ENCODE data around the gene LRRC7. TPM values are rescaled to one million over a fixed set of nuclear protein-coding genes. Genes with fewer than 3 reads are reported as not detected.

Gene LRRC7
- polyA plus RNA-seq, 1 donor from 2014 or later, result 141 TPM

DNA sequence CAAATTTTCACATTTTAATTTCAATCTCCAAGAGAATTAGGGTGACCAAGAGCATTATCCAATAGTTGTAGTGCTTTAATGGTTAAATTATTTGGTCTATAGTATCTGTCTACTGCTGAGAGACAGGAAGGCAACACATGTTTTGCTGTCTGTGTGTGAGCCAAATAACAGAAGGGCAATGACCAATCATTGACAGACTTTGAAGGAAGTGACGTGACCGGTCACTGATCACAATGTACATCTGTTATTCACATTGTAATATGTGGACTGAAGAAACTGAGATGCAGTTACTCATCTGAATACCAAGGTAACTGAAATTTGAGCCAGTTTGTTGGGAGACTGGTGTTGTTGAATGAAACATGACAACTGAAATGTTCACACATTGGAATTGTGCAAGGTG is 440.9 kb downstream of the LRRC7 start:
- H3K9ac ChIP-seq (ENCODE audit: low read length), result no peak overlapping the region
- H3K36me3 ChIP-seq (ENCODE audit: insufficient read depth, low read length), result peaks cover 3% of the 10 kb centered on the region
- no peaks in the 10 kb centered on the region for H3K9me2 ChIP-seq (ENCODE audit: insufficient read depth, low read length)
- no peaks in the 10 kb centered on the region for H3K27me3 ChIP-seq (ENCODE audit: insufficient read depth, low read depth, low read length)
- no peak overlapping the region for H2AFZ ChIP-seq (ENCODE audit: low read depth, low read length)
- H3F3A ChIP-seq (ENCODE audit: insufficient read depth, low read length, poor library complexity, severe bottlenecking), result no peaks in the 10 kb centered on the region
- no peaks in the 10 kb centered on the region for H3K79me2 ChIP-seq (replicated peaks; ENCODE audit: insufficient read depth, low read length)
- H4K20me1 ChIP-seq (ENCODE audit: insufficient read depth), result no peaks in the 10 kb centered on the region
- no peak for TF ChIP-seq MXI1 (conservative IDR thresholded peaks at IDR 0.05; ENCODE audit: poor library complexity, severe bottlenecking)
- TF ChIP-seq EP300 (conservative IDR thresholded peaks at IDR 0.05; ENCODE audit: poor library complexity, severe bottlenecking), result no peak
- TF ChIP-seq, protein P1, sequence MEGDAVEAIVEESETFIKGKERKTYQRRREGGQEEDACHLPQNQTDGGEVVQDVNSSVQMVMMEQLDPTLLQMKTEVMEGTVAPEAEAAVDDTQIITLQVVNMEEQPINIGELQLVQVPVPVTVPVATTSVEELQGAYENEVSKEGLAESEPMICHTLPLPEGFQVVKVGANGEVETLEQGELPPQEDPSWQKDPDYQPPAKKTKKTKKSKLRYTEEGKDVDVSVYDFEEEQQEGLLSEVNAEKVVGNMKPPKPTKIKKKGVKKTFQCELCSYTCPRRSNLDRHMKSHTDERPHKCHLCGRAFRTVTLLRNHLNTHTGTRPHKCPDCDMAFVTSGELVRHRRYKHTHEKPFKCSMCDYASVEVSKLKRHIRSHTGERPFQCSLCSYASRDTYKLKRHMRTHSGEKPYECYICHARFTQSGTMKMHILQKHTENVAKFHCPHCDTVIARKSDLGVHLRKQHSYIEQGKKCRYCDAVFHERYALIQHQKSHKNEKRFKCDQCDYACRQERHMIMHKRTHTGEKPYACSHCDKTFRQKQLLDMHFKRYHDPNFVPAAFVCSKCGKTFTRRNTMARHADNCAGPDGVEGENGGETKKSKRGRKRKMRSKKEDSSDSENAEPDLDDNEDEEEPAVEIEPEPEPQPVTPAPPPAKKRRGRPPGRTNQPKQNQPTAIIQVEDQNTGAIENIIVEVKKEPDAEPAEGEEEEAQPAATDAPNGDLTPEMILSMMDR (IDR thresholded peaks at IDR 0.05; ENCODE audit: poor library complexity, severe bottlenecking), result no peak
- no peak for TF ChIP-seq REST (IDR thresholded peaks at IDR 0.05; ENCODE audit: borderline replicate concordance)
- TF ChIP-seq POLR2AphosphoS5 (IDR thresholded peaks at IDR 0.05), result no peak
- no peak for TF ChIP-seq EZH2 (IDR thresholded peaks at IDR 0.05; ENCODE audit: borderline replicate concordance, insufficient read depth, low read length, poor library complexity, severe bottlenecking)
- no peak for TF ChIP-seq SMC3 (conservative IDR thresholded peaks at IDR 0.05; ENCODE audit: poor library complexity)
- no peaks in the 10 kb centered on the region for H3K9me3 ChIP-seq (ENCODE audit: low read length)
- no peak overlapping the region for H3K27ac ChIP-seq (ENCODE audit: low read length)
- no peak overlapping the region for H3K4me3 ChIP-seq (ENCODE audit: low read length)
- no peak overlapping the region for H3K4me2 ChIP-seq (ENCODE audit: low read length)

- Histone ChIP-seq H3F3A (ENCODE audit: insufficient read depth, low read length, poor library complexity, severe bottlenecking) (no peaks in the 10 kb centered on the region), H4K20me1 (ENCODE audit: insufficient read depth) (no peaks in the 10 kb centered on the region), H3K9ac (ENCODE audit: low read length) (no peak overlapping the region), H3K36me3 (ENCODE audit: insufficient read depth, low read length) (peaks cover 14% of the 10 kb centered on the region), H3K4me2 (ENCODE audit: low read length) (no peak overlapping the region), H3K27ac (ENCODE audit: low read length) (no peak overlapping the region), H2AFZ (ENCODE audit: low read depth, low read length) (no peak overlapping the region), H3K27me3 (ENCODE audit: insufficient read depth, low read depth, low read length) (no peaks in the 10 kb centered on the region), H3K79me2 (replicated peaks; ENCODE audit: insufficient read depth, low read length) (no peaks in the 10 kb centered on the region), H3K9me2 (ENCODE audit: insufficient read depth, low read length) (no peaks in the 10 kb centered on the region), H3K4me3 (ENCODE audit: low read length) (no peak overlapping the region), H3K9me3 (ENCODE audit: low read length) (no peaks in the 10 kb centered on the region)
- TF ChIP-seq EZH2 (IDR thresholded peaks at IDR 0.05; ENCODE audit: borderline replicate concordance, insufficient read depth, low read length, poor library complexity, severe bottlenecking), result no peak
- TF ChIP-seq MXI1 (conservative IDR thresholded peaks at IDR 0.05; ENCODE audit: poor library complexity, severe bottlenecking), result no peak
- TF ChIP-seq, protein P1 (IDR thresholded peaks at IDR 0.05; ENCODE audit: poor library complexity, severe bottlenecking), result no peak
- no peak for TF ChIP-seq EP300 (conservative IDR thresholded peaks at IDR 0.05; ENCODE audit: poor library complexity, severe bottlenecking)
- TF ChIP-seq RAD21 (conservative IDR thresholded peaks at IDR 0.05), result no peak
- TF ChIP-seq SMC3 (conservative IDR thresholded peaks at IDR 0.05; ENCODE audit: poor library complexity), result no peak
- TF ChIP-seq TAF1 (IDR thresholded peaks at IDR 0.05; ENCODE audit: low read depth), result no peak
- TF ChIP-seq REST (IDR thresholded peaks at IDR 0.05; ENCODE audit: borderline replicate concordance), result no peak
- no peak for TF ChIP-seq POLR2AphosphoS5 (IDR thresholded peaks at IDR 0.05)
Observed at GRCh38 chr1:70017770-70018169, 450.0 kb downstream of the LRRC7 start.

Measured in neural cell (in vitro differentiated cells).